Measurements from ENCODE around the gene ACTN4. TPM values are rescaled to one million over a fixed set of nuclear protein-coding genes. Genes with fewer than 3 reads are reported as not detected.
A peak's percentile ranks its signal among the peaks of the same experiment; 100 is the strongest.

Gene ACTN4
- polyA plus RNA-seq, 6 donors from 2014 or later, result 6.8 to 15.8 (median 10.6) TPM

DNA sequence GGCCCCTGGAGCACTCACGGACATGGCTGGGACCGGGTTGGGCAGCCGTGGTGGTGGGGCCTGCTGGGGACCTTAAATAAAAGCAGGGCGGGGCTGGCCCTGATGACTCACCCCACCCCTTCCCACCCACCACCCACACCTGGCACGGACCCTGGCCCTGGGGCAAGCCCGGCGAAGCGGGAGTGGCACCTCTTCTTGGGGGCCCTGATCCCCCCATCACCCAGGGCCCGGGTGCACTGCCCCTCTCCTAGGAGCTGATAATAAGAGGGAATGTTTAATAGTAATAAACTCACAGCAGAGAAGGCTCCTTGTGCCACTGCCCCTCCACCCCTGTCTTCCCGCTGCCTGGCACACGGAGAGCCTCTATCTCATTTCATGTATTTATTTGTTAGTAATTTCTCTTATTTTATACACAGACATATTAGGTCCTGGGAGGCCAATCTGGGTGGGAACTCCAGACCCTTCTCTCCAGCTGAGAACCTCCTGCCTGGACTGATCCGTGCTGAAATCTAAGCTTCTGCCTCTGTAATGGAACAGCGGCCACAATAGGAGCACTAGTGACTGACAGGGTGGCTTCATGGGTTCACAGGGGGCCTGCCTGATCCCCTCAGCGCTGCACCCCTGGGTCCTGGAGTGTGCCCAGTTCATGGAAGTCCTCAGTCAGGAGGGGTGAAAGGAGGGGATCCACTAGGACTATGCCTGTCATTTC lies 126.2 kb downstream of the ACTN4 start, which contains the start of gene LGALS7:
Gene LGALS7 (minus strand): TSS at position 49 of the 709 bp plus-strand sequence. CDS start 25 bp downstream, at position 24.
- Mint-ChIP-seq H3K27ac (no peak within 1 kb of the TSS), H3K9me3 (no peaks in the 10 kb centered on the region), H3K27me3 (peaks cover 0 to 2% (median 2%) of the 10 kb centered on the region in 3 donors), H3K4me3 (peak within 1 kb of the TSS in 1 of 8 donors; percentile 44), H3K36me3 (no peaks in the 10 kb centered on the region), H3K4me1 (peaks cover 4 to 9% (median 8%) of the 10 kb centered on the region in 3 donors)
- DNase-seq, result no peak
- ATAC-seq (ENCODE audit: low read depth in 2 of 2), result no peak

DNA sequence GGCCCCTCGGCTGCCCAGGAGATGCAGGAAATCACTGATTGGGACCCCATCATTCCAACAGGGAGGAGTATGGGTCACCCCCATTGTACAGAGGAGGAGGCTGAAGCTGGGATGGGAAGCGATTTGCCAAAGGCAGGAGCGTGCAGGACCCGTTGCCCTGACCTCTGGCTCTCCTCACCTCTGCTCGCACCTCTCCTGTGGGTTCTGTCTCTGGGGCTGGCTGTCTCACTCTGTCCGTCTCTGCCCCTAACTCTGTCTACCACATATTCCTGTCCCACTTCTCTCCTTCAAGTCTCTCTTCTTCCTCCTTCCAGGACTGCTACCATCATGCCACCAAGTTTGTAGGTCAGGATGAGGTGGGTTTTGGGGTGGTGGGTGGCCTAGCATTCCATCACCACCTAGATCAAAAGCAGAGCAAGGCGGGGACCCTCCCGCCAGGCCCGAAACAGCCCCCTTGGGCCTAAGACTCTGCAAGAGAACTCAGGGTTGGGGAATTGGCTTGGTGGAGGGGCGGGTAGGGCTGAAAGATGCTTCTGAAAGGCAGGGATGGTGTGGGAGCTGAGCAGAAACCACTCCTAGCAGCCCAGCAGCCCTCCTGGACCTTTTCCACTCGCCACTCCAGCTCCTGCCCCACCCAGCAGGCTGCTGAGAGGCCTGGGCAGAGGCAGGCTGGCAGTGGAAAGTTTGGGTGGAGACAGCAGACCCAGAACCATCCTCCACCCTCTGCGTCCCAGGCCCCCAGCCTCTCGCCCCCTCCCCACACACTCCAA lies 126.9 kb downstream of the ACTN4 start:
- H3K27ac Mint-ChIP-seq, result no peak overlapping the region
- H3K27me3 Mint-ChIP-seq, result peaks cover 0 to 8% (median 6%) of the 10 kb centered on the region in 3 donors
- peak overlapping the region in 1 of 8 donors; percentile 44 for H3K4me3 Mint-ChIP-seq
- DNase-seq (no peak), ATAC-seq (ENCODE audit: low read depth in 2 of 2) (no peak)
- H3K36me3 Mint-ChIP-seq, result no peaks in the 10 kb centered on the region
- H3K4me1 Mint-ChIP-seq, result peaks cover 1 to 4% (median 3%) of the 10 kb centered on the region in 3 donors
- no peaks in the 10 kb centered on the region for H3K9me3 Mint-ChIP-seq

DNA sequence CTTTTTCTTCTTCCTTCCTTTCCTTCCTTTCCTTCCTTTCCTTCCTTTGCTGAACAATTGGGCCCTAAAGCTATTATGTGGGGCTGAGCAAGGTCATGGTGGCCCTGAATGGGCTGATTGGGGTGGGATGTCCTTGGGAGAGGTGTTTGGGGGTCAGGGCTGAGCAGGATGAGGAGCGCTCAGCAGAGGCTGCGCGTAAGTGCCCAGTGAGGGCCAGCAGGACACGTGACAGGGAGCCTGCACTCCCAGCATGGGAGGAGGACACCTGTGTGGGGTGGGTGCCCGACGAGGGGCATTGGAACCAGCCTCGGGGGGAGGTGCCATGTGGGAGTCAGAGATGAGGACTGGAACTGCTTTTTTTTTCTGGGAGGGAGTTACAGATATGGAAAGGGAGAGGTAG lies 131.3 kb downstream of the ACTN4 start:
- no peaks in the 10 kb centered on the region for H3K4me1 Mint-ChIP-seq
- ATAC-seq (ENCODE audit: low read depth in 2 of 2), result no peak
- H3K4me3 Mint-ChIP-seq, result no peak overlapping the region
- H3K36me3 Mint-ChIP-seq, result no peaks in the 10 kb centered on the region
- no peak overlapping the region for H3K27ac Mint-ChIP-seq
- no peaks in the 10 kb centered on the region for H3K9me3 Mint-ChIP-seq
- DNase-seq, result no peak
- peaks cover 0 to 8% (median 6%) of the 10 kb centered on the region in 3 donors for H3K27me3 Mint-ChIP-seq

DNA sequence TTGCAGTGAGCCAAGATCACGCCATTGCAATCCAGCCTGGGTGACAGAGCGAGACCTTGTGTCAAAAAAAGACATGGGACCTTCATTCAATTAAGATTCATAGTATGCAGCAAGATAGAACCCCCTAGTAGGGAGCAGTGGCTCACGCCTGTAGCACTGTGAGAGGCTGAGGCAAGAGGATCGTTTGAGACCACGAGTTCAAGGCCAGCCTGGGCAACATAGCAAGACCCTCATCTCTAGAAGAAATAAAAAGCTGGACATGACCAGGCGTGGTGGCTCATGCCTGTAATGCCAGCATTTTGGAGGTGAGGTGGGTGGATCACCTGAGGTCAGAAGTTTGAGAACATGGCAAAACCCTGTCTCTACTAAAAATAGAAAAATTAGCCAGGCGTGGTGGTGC lies 133.0 kb downstream of the ACTN4 start:
- DNase-seq, result no peak
- Mint-ChIP-seq H3K9me3 (no peaks in the 10 kb centered on the region), H3K4me3 (no peak overlapping the region), H3K36me3 (no peaks in the 10 kb centered on the region), H3K4me1 (no peaks in the 10 kb centered on the region), H3K27ac (no peak overlapping the region), H3K27me3 (peaks cover 0 to 8% (median 6%) of the 10 kb centered on the region in 3 donors)
- ATAC-seq (ENCODE audit: low read depth in 2 of 2), result no peak

DNA sequence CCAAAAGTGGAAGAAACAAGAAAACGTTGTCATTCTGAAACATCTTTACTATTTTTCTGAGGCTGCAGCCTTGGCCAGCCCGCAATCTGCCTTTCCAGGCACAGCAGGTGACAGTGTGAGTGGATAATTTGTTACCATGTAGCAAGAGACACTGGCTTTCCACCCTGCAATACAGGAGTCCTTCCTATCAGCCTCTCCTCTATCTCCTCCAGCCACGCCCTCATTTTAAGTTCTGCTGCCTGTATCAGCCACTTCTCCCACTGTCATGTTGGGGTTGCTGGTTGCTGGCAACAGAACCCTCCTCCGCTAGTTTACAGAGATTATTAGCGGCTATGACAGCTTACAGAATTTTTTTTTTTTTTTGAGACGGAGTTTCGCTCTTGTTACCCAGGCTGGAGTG lies 133.6 kb downstream of the ACTN4 start:
- DNase-seq (no peak), ATAC-seq (ENCODE audit: low read depth in 2 of 2) (no peak)
- Mint-ChIP-seq H3K27ac (peak overlapping the region in 1 of 6 donors; percentile 42), H3K4me1 (no peaks in the 10 kb centered on the region), H3K36me3 (no peaks in the 10 kb centered on the region), H3K9me3 (no peaks in the 10 kb centered on the region), H3K27me3 (peaks cover 0 to 8% (median 6%) of the 10 kb centered on the region in 3 donors), H3K4me3 (no peak overlapping the region)

Other genes with a start within 250 kb of the ACTN4 start
- gene FAM98C, start 244.6 kb upstream of the ACTN4 start, polyA plus RNA-seq (ENCODE audit: low read depth in 6 of 6), result 10 to 100 TPM in 5 of 6 donors, 1 to 10 TPM in 1; 3.6 to 23.8 (median 14.2) TPM
- gene RASGRP4, start 221.4 kb upstream of the ACTN4 start, polyA plus RNA-seq (ENCODE audit: low read depth in 6 of 6), result under 1 TPM in 3 of 6 donors, not detected in 3; 0.27 to 0.60 (median 0.30) TPM
- gene RYR1, start 214.0 kb upstream of the ACTN4 start, polyA plus RNA-seq (ENCODE audit: low read depth in 6 of 6), result under 1 TPM in 3 of 6 donors, not detected in 3; 0.01 to 0.04 (median 0.03) TPM
- 100 to 1,000 TPM; 119 to 194 (median 138) TPM for gene MAP4K1, start 29.7 kb upstream of the ACTN4 start, polyA plus RNA-seq (ENCODE audit: low read depth in 6 of 6)
- gene EIF3K, start 28.5 kb upstream of the ACTN4 start, polyA plus RNA-seq (ENCODE audit: low read depth in 6 of 6), result 100 to 1,000 TPM; 307 to 347 (median 330) TPM
- gene CAPN12, start 96.8 kb downstream of the ACTN4 start, polyA plus RNA-seq (ENCODE audit: low read depth in 6 of 6), result 10 to 100 TPM in 4 of 6 donors, 1 to 10 TPM in 2; 3.3 to 25.4 (median 14.0) TPM
- gene LGALS7, start 125.9 kb downstream of the ACTN4 start, polyA plus RNA-seq (ENCODE audit: low read depth in 6 of 6), result not detected
- 1 to 10 TPM in 1 of 6 donors, not detected in 5; 6.0 TPM for gene LGALS7B, start 141.6 kb downstream of the ACTN4 start, polyA plus RNA-seq (ENCODE audit: low read depth in 6 of 6)
- gene LGALS4, start 165.3 kb downstream of the ACTN4 start, polyA plus RNA-seq (ENCODE audit: low read depth in 6 of 6), result 1 to 10 TPM in 1 of 6 donors, not detected in 5; 1.4 TPM
- 100 to 1,000 TPM; 234 to 283 (median 274) TPM for gene ECH1, start 184.1 kb downstream of the ACTN4 start, polyA plus RNA-seq (ENCODE audit: low read depth in 6 of 6)
- gene HNRNPL, start 202.3 kb downstream of the ACTN4 start, polyA plus RNA-seq (ENCODE audit: low read depth in 6 of 6), result 100 to 1,000 TPM in 3 of 6 donors, 10 to 100 TPM in 3; 29.0 to 116 (median 99.3) TPM
- 10 to 100 TPM; 22.1 to 80.3 (median 50.2) TPM for gene RINL, start 230.6 kb downstream of the ACTN4 start, polyA plus RNA-seq (ENCODE audit: low read depth in 6 of 6)